A549 (cell line): Measurements from ENCODE around the gene BID. TPM values are rescaled to one million over a fixed set of nuclear protein-coding genes. Genes with fewer than 3 reads are reported as not detected.
A peak's percentile ranks its signal among the peaks of the same experiment; 100 is the strongest.

Experiments used
- ATAC-seq, 2 experiments: fragments of 200-7000 bp in 1 of 2; fragments of >200 bp in 1 of 2; cut with Nextera tagmentation in 1 of 2; cut with Tn5 transposase in 1 of 2; 3 replicates each; pipeline versions ENCODE4 v1.8.0 to v1.9.1; 2018 to 2020; ENCODE audit warnings: mild to moderate bottlenecking in 1 of 2, moderate library complexity in 1 of 2
- CTCF ChIA-PET: fragments of 300-600 bp; sonication (Branson Sonifier 250); formaldehyde crosslinking; extraction: SDS; loops from one replicate; lab custom pipeline; 2021; ENCODE audit warnings: antibody characterized with exemption, inconsistent platforms; lab: Yijun Ruan, JAX
- POLR2A ChIA-PET: fragments of 350-600 bp; formaldehyde crosslinking; extraction: SDS; loops from one replicate; lab custom pipeline; 2021; ENCODE audit warnings: antibody characterized with exemption, inconsistent platforms; lab: Yijun Ruan, JAX
- DNase-seq, 2 experiments: peaks; one replicate each; pipeline versions ENCODE4 v3.0.0 to v3.0.0-alpha.2; 2011 to 2016; ENCODE audit warnings: low read depth in 1 of 2, low spot score in 1 of 2
- FAIRE-seq: peaks from 2 replicates; lab custom pipeline; 2011; peaks lifted over from hg19 to GRCh38; lab: Jason Lieb, UNC
- H3K27ac ChIP-seq, 2 experiments: fragments of >200 bp; sonication (Bioruptor Twin); formaldehyde crosslinking; 3 replicates each; pipeline ENCODE4 v1.5.1; 2016 to 2017
- H3K4me1 ChIP-seq: fragments of >200 bp; sonication (Bioruptor Twin); formaldehyde crosslinking; 3 replicates; pipeline ENCODE4 v1.6.1; 2016
- H3K4me2 ChIP-seq: fragments of >200 bp; sonication (Bioruptor Twin); formaldehyde crosslinking; 3 replicates; pipeline ENCODE4 v1.6.1; 2016
- H3K4me3 ChIP-seq: fragments of >200 bp; sonication (Bioruptor Twin); formaldehyde crosslinking; 3 replicates; pipeline ENCODE4 v1.5.1; 2016
- H3K9me3 ChIP-seq: fragments of >200 bp; sonication (Bioruptor Twin); formaldehyde crosslinking; 3 replicates; pipeline ENCODE4 v1.6.1; 2016
- ATOH8 ChIP-seq: fragments of 250-450 bp; sonication (Bioruptor Pico); IDR thresholded peaks from 2 replicates; pipeline ENCODE4 v1.5.0; 2020; ENCODE audit warnings: low read depth, mild to moderate bottlenecking, moderate library complexity
- CTCF ChIP-seq: fragments of >200 bp; sonication (Bioruptor Twin); formaldehyde crosslinking; IDR thresholded peaks from 3 replicates; pipeline ENCODE4 v1.5.1; 2016
- E2F6 ChIP-seq: IDR thresholded peaks from 2 replicates; pipeline ENCODE4 v1.6.1; 2012; ENCODE audit warnings: low read depth, borderline replicate concordance
- FOXS1 ChIP-seq: fragments of 250-450 bp; sonication (Bioruptor Pico); IDR thresholded peaks from 2 replicates; pipeline ENCODE4 v1.5.0; 2020; ENCODE audit warnings: mild to moderate bottlenecking, moderate library complexity
- KDM5A ChIP-seq: fragments of 200-600 bp; sonication (generic); IDR thresholded peaks from 2 replicates; pipeline ENCODE4 v1.6.1; 2016; ENCODE audit warnings: antibody characterized with exemption, mild to moderate bottlenecking
- MAZ ChIP-seq: fragments of 150-350 bp; IDR thresholded peaks from 2 replicates; pipeline ENCODE4 v1.6.1; 2014; ENCODE audit warnings: antibody characterized with exemption, low read depth, low read length, borderline replicate concordance
- POLR2A ChIP-seq: IDR thresholded peaks from 2 replicates; pipeline ENCODE4 v1.6.1; 2012; ENCODE audit warnings: mild to moderate bottlenecking, low read length
- RAD21 ChIP-seq, 2 experiments: fragments of >200 bp in 1 of 2; sonication (Bioruptor Twin) in 1 of 2; formaldehyde crosslinking in 1 of 2; IDR thresholded peaks in 1 of 2; conservative IDR thresholded peaks in 1 of 2; 2 replicates in 1 of 2; 3 replicates in 1 of 2; pipeline ENCODE4 v1.6.1; 2012 to 2018; ENCODE audit warnings: inconsistent platforms in 1 of 2
- RARB ChIP-seq: fragments of 250-450 bp; sonication (Bioruptor Pico); IDR thresholded peaks from 2 replicates; pipeline ENCODE4 v1.8.0; 2021; ENCODE audit warnings: mild to moderate bottlenecking, moderate library complexity
- SMC3 ChIP-seq: fragments of >200 bp; sonication (Bioruptor Twin); formaldehyde crosslinking; IDR thresholded peaks from 3 replicates; pipeline ENCODE4 v1.6.1; 2018; ENCODE audit warnings: inconsistent platforms
- SREBF2 ChIP-seq: fragments of 450-650 bp; IDR thresholded peaks from 2 replicates; pipeline ENCODE4 v1.6.1; 2014; ENCODE audit warnings: mild to moderate bottlenecking, moderate library complexity
- TFCP2L1 ChIP-seq: fragments of 250-450 bp; sonication (Bioruptor Pico); IDR thresholded peaks from 2 replicates; pipeline ENCODE4 v1.5.0; 2021; ENCODE audit warnings: mild to moderate bottlenecking
- TP53 ChIP-seq: fragments of 250-450 bp; sonication (Bioruptor Pico); IDR thresholded peaks from 2 replicates; pipeline ENCODE4 v1.5.0; 2021; ENCODE audit warnings: mild to moderate bottlenecking, moderate library complexity
- ZNF302 ChIP-seq: fragments of 250-450 bp; sonication (Bioruptor Pico); IDR thresholded peaks from 2 replicates; pipeline ENCODE4 v1.9.0; 2021; ENCODE audit warnings: inconsistent platforms, mild to moderate bottlenecking, moderate library complexity
- WGBS: methylation state at CpG from one replicate; pipeline ENCODE4 v1.1.6; 2017; ENCODE audit errors: missing lambda C conversion rate; 5-methylcytosine and 5-hydroxymethylcytosine counted together
- polyA plus RNA-seq, 4 experiments: library from polyadenylated mRNA; depleted of rRNA in 3 of 4; stranded (reverse); fragments of >200 nt; fragmentation: RNase III in 1 of 4; extraction: RNeasy Plus Mini Kit Qiagen cat#74134 plus additional on column Dnase treatment in 1 of 4; gene quantifications; 2 replicates in 3 of 4; 3 replicates in 1 of 4; pipeline ENCODE4 v1.2.3, GENCODE V29; 2011 to 2017

Gene BID
- polyA plus RNA-seq, 2 of the 4 experiments (the other 2 are of a cell fraction), result 50.8 to 56.6 TPM

- 88% methylated on average over 4 of the region's 7 CpGs for WGBS
- H3K4me2 ChIP-seq, result no peak overlapping the region
- CTCF ChIA-PET, result interaction anchor here (1.5 to 5.3 kb wide), 5 partner anchors 10 to 186 kb away, joined by 4 to 80 read pairs (median 19); partner anchors contain the start of gene BID
Observed at GRCh38 chr22:17744430-17744829, 29.8 kb downstream of the BID start.

GRCh38 chr22:17743661-17744411 is 30.4 kb downstream of the BID start:
- CTCF ChIA-PET, result interaction anchor here (1.1 to 5.3 kb wide), 12 partner anchors 9 to 333 kb away, joined by 3 to 80 read pairs (median 14); partner anchors contain the start of genes BID and PEX26
- no peak for ATAC-seq

More at GRCh38 chr22:17744430-17744829, 29.8 kb downstream of the BID start:
- TF ChIP-seq TP53, result no peak
- no peak for TF ChIP-seq POLR2A
- no peak for TF ChIP-seq FOXS1
- Histone ChIP-seq H3K4me1 (no peaks in the 10 kb centered on the region), H3K4me3 (no peak overlapping the region), H3K27ac (no peak overlapping the region), H3K9me3 (no peaks in the 10 kb centered on the region)
- POLR2A ChIA-PET, result no interaction called here
- DNase-seq (no peak), ATAC-seq (no peak), FAIRE-seq (no peak)

GRCh38 chr22:17742527-17742902 is 31.8 kb downstream of the BID start:
- FAIRE-seq (no peak), DNase-seq (peak; percentile 68 to 71), ATAC-seq (peak; percentile 89 to 92)
- Histone ChIP-seq H3K9me3 (no peaks in the 10 kb centered on the region), H3K4me3 (no peak overlapping the region), H3K4me1 (no peaks in the 10 kb centered on the region), H3K4me2 (no peak overlapping the region), H3K27ac (no peak overlapping the region)
- CTCF ChIA-PET, result interaction anchor here (0.6 to 5.3 kb wide), 28 partner anchors 8 to 342 kb away, joined by 3 to 80 read pairs (median 6); partner anchors contain the start of genes BCL2L13, BID and PEX26
- TF ChIP-seq CTCF (peak; percentile 61), SMC3 (peak; percentile 66), ZNF302 (no peak), RARB (CRISPR knock-in tag) (no peak), E2F6 (no peak), TFCP2L1 (no peak), MAZ (no peak), RAD21 (conservative IDR thresholded peaks at IDR 0.05 in 1 of 2, IDR thresholded peaks at IDR 0.05 in 1 of 2) (peak; percentile 68 to 79), SREBF2 (no peak)
- POLR2A ChIA-PET, result interaction anchor here (0.6 kb wide), 2 partner anchors 13 to 123 kb away, joined by 3 read pairs; no protein-coding TSS in a partner anchor
- 43% methylated on average over 9 of the region's 9 CpGs for WGBS

More at GRCh38 chr22:17743661-17744411, 30.4 kb downstream of the BID start:
- FAIRE-seq, result no peak
- TF ChIP-seq KDM5A, result no peak
- TF ChIP-seq ATOH8, result no peak
- no peak for TF ChIP-seq E2F6
- POLR2A ChIA-PET, result no interaction called here
- no peaks in the 10 kb centered on the region for H3K9me3 ChIP-seq
- H3K4me3 ChIP-seq, result no peak overlapping the region
- DNase-seq, result no peak
- no peak overlapping the region for H3K4me2 ChIP-seq
- H3K4me1 ChIP-seq, result no peaks in the 10 kb centered on the region
- no peak overlapping the region for H3K27ac ChIP-seq
- WGBS, result 86% methylated on average over 17 of the region's 25 CpGs
